ENCODE measurements around the gene FBP2.
A peak's percentile ranks its signal among the peaks of the same experiment; 100 is the strongest.
"Not testable (repeated sequence)": the region's sequence is repeated elsewhere in the genome, so short reads cannot be mapped to it uniquely, and the experiment has no call there.

FBP2 gene

GRCh38 chr9:94563548-94563947 is 30.1 kb downstream of the FBP2 start:
- H3K9me3 ChIP-seq (ENCODE audit: control insufficient read depth, insufficient read depth, low read depth, low read length) = peaks cover 3% of the 10 kb centered on the region; the same call in 1 of the 2 replicates
- H3K36me3 ChIP-seq (ENCODE audit: control insufficient read depth, insufficient read depth, low read length) = peaks cover 24% of the 10 kb centered on the region

GRCh38 chr9:94560237-94560636 is 33.4 kb downstream of the FBP2 start:
- Histone ChIP-seq H3K4me3 (ENCODE audit: low read depth, low read length) (no peak overlapping the region), H3K27me3 (ENCODE audit: control insufficient read depth, insufficient read depth, low read length) (no peaks in the 10 kb centered on the region), H3K36me3 (ENCODE audit: control insufficient read depth, insufficient read depth, low read length) (peaks cover 24% of the 10 kb centered on the region), H3K4me1 (ENCODE audit: control insufficient read depth, insufficient read depth, low read length) (no peaks in the 10 kb centered on the region), H3K27ac (ENCODE audit: low read depth, low read length) (no peak overlapping the region), H3K9ac (ENCODE audit: low read length) (no peak overlapping the region), H3K9me3 (ENCODE audit: control insufficient read depth, insufficient read depth, low read depth, low read length) (peaks cover 3% of the 10 kb centered on the region; the same call in 1 of the 2 replicates)

More at GRCh38 chr9:94563548-94563947, 30.1 kb downstream of the FBP2 start:
- Histone ChIP-seq H3K9ac (ENCODE audit: low read length) (no peak overlapping the region), H3K27ac (ENCODE audit: low read depth, low read length) (no peak overlapping the region), H3K4me3 (ENCODE audit: low read depth, low read length) (no peak overlapping the region), H3K27me3 (ENCODE audit: control insufficient read depth, insufficient read depth, low read length) (no peaks in the 10 kb centered on the region), H3K4me1 (ENCODE audit: control insufficient read depth, insufficient read depth, low read length) (no peaks in the 10 kb centered on the region)

DNA sequence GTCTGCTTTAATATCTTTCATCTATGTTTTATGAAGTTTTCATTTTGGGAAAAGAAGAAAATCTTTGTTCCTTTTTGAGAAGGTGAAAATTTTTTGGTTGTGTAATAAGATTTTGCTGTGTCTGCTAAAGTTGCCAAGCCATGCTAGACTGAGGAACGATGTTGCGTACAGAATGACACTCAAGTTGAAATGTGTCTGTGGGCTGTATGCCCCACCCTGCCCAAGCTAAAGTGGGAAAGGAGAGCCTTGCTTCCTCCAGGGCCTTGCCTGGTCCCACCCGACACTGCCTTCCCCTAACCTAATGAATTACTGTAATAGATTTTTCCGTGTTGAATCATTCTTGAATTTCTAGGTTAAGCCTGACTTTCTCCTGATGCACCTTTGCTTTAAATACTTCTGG is 36.2 kb downstream of the FBP2 start:
- Histone ChIP-seq H3K4me3 (ENCODE audit: low read depth, low read length) (no peak overlapping the region), H3K4me1 (ENCODE audit: control insufficient read depth, insufficient read depth, low read length) (no peaks in the 10 kb centered on the region; the same call in 1 of the 2 replicates), H3K27ac (ENCODE audit: low read depth, low read length) (no peak overlapping the region), H3K9ac (ENCODE audit: low read length) (no peak overlapping the region), H3K9me3 (ENCODE audit: control insufficient read depth, insufficient read depth, low read depth, low read length) (no peaks in the 10 kb centered on the region), H3K27me3 (ENCODE audit: control insufficient read depth, insufficient read depth, low read length) (no peaks in the 10 kb centered on the region), H3K36me3 (ENCODE audit: control insufficient read depth, insufficient read depth, low read length) (peaks cover 19% of the 10 kb centered on the region)

- peaks cover 10% of the 10 kb centered on the region; the same call in 1 of the 2 replicates for H3K36me3 ChIP-seq (ENCODE audit: control insufficient read depth, insufficient read depth, low read length)
- peaks cover 11% of the 10 kb centered on the region; the same call in 1 of the 2 replicates for H3K9me3 ChIP-seq (ENCODE audit: control insufficient read depth, insufficient read depth, low read depth, low read length)
- H3K9ac ChIP-seq (ENCODE audit: low read length) = peak within 1 kb of the TSS; percentile 85
- no peaks in the 10 kb centered on the region for H3K27me3 ChIP-seq (ENCODE audit: control insufficient read depth, insufficient read depth, low read length)
- no peaks in the 10 kb centered on the region; the same call in 1 of the 2 replicates for H3K4me1 ChIP-seq (ENCODE audit: control insufficient read depth, insufficient read depth, low read length)
- peak within 1 kb of the TSS; percentile 77 for H3K4me3 ChIP-seq (ENCODE audit: low read depth, low read length)
- no peak within 1 kb of the TSS for H3K27ac ChIP-seq (ENCODE audit: low read depth, low read length)
These were observed 38.9 kb downstream of the FBP2 start, which contains the start of gene PCAT7 for GRCh38 chr9:94554439-94555331. Gene PCAT7 (plus strand): TSS chr9:94555083.

DNA sequence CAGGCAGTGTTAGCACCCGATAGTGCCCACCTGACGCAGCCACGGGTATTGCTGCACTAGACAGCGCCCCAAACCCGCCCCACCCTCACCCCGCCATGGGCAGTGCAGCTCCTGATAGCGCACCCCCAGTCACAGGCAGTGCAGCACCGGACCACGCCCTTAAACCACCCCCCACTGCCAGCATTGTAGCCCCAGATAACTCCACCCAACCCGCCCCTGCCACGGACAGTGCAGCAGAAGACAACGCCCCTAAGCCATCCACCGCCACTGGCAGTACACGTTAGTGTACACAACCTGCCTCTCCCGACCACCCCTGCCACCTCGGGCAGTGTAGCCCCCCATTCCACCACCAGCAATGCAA is 39.6 kb downstream of the FBP2 start:
- peaks cover 4% of the 10 kb centered on the region; the same call in 1 of the 2 replicates for H3K36me3 ChIP-seq (ENCODE audit: control insufficient read depth, insufficient read depth, low read length)
- H3K27ac ChIP-seq (ENCODE audit: low read depth, low read length) = no peak overlapping the region
- no peaks in the 10 kb centered on the region for H3K27me3 ChIP-seq (ENCODE audit: control insufficient read depth, insufficient read depth, low read length)
- H3K9me3 ChIP-seq (ENCODE audit: control insufficient read depth, insufficient read depth, low read depth, low read length) = peaks cover 11% of the 10 kb centered on the region; the same call in 1 of the 2 replicates
- peak overlapping the region; percentile 85 for H3K9ac ChIP-seq (ENCODE audit: low read length)
- peak overlapping the region; percentile 77 for H3K4me3 ChIP-seq (ENCODE audit: low read depth, low read length)
- no peaks in the 10 kb centered on the region; the same call in 1 of the 2 replicates for H3K4me1 ChIP-seq (ENCODE audit: control insufficient read depth, insufficient read depth, low read length)

GRCh38 chr9:94553029-94553938 is 40.3 kb downstream of the FBP2 start:
- H3K4me3 ChIP-seq (ENCODE audit: low read depth, low read length) = peak overlapping the region; percentile 77; the same call in 1 of the 2 replicates
- H3K9ac ChIP-seq (ENCODE audit: low read length) = peak overlapping the region; percentile 2
- peaks cover 11% of the 10 kb centered on the region; the same call in 1 of the 2 replicates for H3K9me3 ChIP-seq (ENCODE audit: control insufficient read depth, insufficient read depth, low read depth, low read length)
- no peaks in the 10 kb centered on the region for H3K27me3 ChIP-seq (ENCODE audit: control insufficient read depth, insufficient read depth, low read length)
- H3K4me1 ChIP-seq (ENCODE audit: control insufficient read depth, insufficient read depth, low read length) = no peaks in the 10 kb centered on the region; the same call in 1 of the 2 replicates
- H3K36me3 ChIP-seq (ENCODE audit: control insufficient read depth, insufficient read depth, low read length) = no peaks in the 10 kb centered on the region
- no peak overlapping the region for H3K27ac ChIP-seq (ENCODE audit: low read depth, low read length)

- no peak overlapping the region for H3K27ac ChIP-seq (ENCODE audit: low read depth, low read length)
- H3K4me3 ChIP-seq (ENCODE audit: low read depth, low read length) = no peak overlapping the region
- H3K4me1 ChIP-seq (ENCODE audit: control insufficient read depth, insufficient read depth, low read length) = no peaks in the 10 kb centered on the region
- peaks cover 8% of the 10 kb centered on the region; the same call in 1 of the 2 replicates for H3K9me3 ChIP-seq (ENCODE audit: control insufficient read depth, insufficient read depth, low read depth, low read length)
- no peak overlapping the region for H3K9ac ChIP-seq (ENCODE audit: low read length)
- H3K27me3 ChIP-seq (ENCODE audit: control insufficient read depth, insufficient read depth, low read length) = no peaks in the 10 kb centered on the region
- H3K36me3 ChIP-seq (ENCODE audit: control insufficient read depth, insufficient read depth, low read length) = no peaks in the 10 kb centered on the region
These were observed 47.7 kb downstream of the FBP2 start for GRCh38 chr9:94545940-94546339.

GRCh38 chr9:94544335-94544734 is 49.3 kb downstream of the FBP2 start:
- not testable (repeated sequence) for H3K27ac ChIP-seq (ENCODE audit: low read depth, low read length)

DNA sequence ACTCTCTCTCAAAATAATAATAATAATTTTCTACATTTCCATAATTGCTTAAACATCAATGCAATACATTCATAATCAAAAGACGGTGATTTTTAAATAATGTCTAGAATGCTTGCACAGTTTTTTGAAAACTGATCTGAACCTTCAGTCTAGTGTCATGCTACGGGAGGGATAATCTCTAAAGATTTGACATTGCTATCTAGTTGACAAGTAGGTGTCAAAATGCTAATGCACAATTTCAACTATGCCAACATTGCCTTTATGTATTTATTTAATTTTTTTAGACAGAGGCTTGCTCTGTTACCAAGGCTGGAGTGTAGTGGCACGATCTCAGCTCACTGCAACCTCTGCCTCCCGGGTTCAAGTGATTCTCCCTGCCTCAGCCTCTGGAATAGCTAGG is 54.7 kb downstream of the FBP2 start:
- Histone ChIP-seq H3K27me3 (ENCODE audit: control insufficient read depth, insufficient read depth, low read length) (no peaks in the 10 kb centered on the region), H3K27ac (ENCODE audit: low read depth, low read length) (no peak overlapping the region), H3K36me3 (ENCODE audit: control insufficient read depth, insufficient read depth, low read length) (no peaks in the 10 kb centered on the region), H3K4me1 (ENCODE audit: control insufficient read depth, insufficient read depth, low read length) (no peaks in the 10 kb centered on the region), H3K9ac (ENCODE audit: low read length) (no peak overlapping the region), H3K4me3 (ENCODE audit: low read depth, low read length) (no peak overlapping the region), H3K9me3 (ENCODE audit: control insufficient read depth, insufficient read depth, low read depth, low read length) (no peaks in the 10 kb centered on the region)

More at GRCh38 chr9:94544335-94544734, 49.3 kb downstream of the FBP2 start:
- not testable (repeated sequence) for H3K9me3 ChIP-seq (ENCODE audit: control insufficient read depth, insufficient read depth, low read depth, low read length); H3K9ac ChIP-seq (ENCODE audit: low read length); H3K4me1 ChIP-seq (ENCODE audit: control insufficient read depth, insufficient read depth, low read length); H3K36me3 ChIP-seq (ENCODE audit: control insufficient read depth, insufficient read depth, low read length); H3K4me3 ChIP-seq (ENCODE audit: low read depth, low read length); H3K27me3 ChIP-seq (ENCODE audit: control insufficient read depth, insufficient read depth, low read length)

DNA sequence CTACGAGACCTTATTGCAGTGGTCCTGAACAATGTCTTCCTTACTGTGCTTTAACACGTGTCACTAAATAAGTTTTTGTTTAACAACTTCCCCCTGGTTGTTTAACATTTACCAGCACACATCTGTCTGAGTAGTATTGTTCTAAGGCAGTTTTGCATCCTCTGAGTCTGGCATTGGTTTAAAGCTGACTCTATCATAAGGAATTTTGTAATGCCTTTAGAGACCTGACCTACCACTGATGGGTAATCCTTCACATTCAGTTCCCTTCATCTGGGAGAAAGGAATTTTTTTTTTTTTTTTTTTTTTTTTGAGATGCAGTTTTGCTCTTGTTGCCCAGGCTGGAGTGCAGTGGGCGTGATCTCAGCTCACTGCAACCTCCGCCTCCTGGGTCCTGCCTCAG is 58.7 kb downstream of the FBP2 start:
- no peaks in the 10 kb centered on the region for H3K4me1 ChIP-seq (ENCODE audit: control insufficient read depth, insufficient read depth, low read length)
- H3K4me3 ChIP-seq (ENCODE audit: low read depth, low read length) = no peak overlapping the region
- no peaks in the 10 kb centered on the region for H3K27me3 ChIP-seq (ENCODE audit: control insufficient read depth, insufficient read depth, low read length)
- H3K36me3 ChIP-seq (ENCODE audit: control insufficient read depth, insufficient read depth, low read length) = no peaks in the 10 kb centered on the region
- H3K9ac ChIP-seq (ENCODE audit: low read length) = no peak overlapping the region
- H3K27ac ChIP-seq (ENCODE audit: low read depth, low read length) = no peak overlapping the region
- H3K9me3 ChIP-seq (ENCODE audit: control insufficient read depth, insufficient read depth, low read depth, low read length) = no peaks in the 10 kb centered on the region
